Stimulated activated CD8-positive, alpha-beta memory T cell treated with anti-CD3 and anti-CD28 coated beads, Interleukin-2, amount 100 ng/mL, for 48 hours (primary cell): ENCODE data around the gene JCAD.
"Not testable (repeated sequence)": the region's sequence is repeated elsewhere in the genome, so short reads cannot be mapped to it uniquely, and the experiment has no call there.

Experiments
- DNase-seq, 2 donors: peaks; one replicate each; pipeline ENCODE4 v3.0.0-alpha.2; 2020; ENCODE audit warnings: low read depth in 2 of 2

Gene JCAD

GRCh38 chr10:29992914-29993313 is 66.5 kb downstream of the JCAD start:
- DNase-seq, result no peak

GRCh38 chr10:29991382-29991781 is 68.0 kb downstream of the JCAD start:
- DNase-seq, result no peak

- DNase-seq, result no peak
These were observed 71.9 kb downstream of the JCAD start for GRCh38 chr10:29987471-29987870.

- no peak for DNase-seq
These were observed 76.3 kb downstream of the JCAD start for GRCh38 chr10:29982997-29983648.

- no peak for DNase-seq
These were observed 77.9 kb downstream of the JCAD start for GRCh38 chr10:29981510-29981909.

GRCh38 chr10:29980084-29980483 is 79.3 kb downstream of the JCAD start:
- no peak for DNase-seq

GRCh38 chr10:29979421-29979779 is 80.0 kb downstream of the JCAD start:
- DNase-seq, result not testable (repeated sequence)

- DNase-seq, result no peak
These were observed 82.2 kb downstream of the JCAD start for GRCh38 chr10:29977171-29977570.

GRCh38 chr10:29976134-29976533 is 83.3 kb downstream of the JCAD start:
- DNase-seq, result no peak

GRCh38 chr10:29974773-29975172 is 84.6 kb downstream of the JCAD start:
- no peak for DNase-seq

- DNase-seq, result no peak
These were observed 85.5 kb downstream of the JCAD start for GRCh38 chr10:29973921-29974320.

- no peak for DNase-seq
These were observed 88.8 kb downstream of the JCAD start for GRCh38 chr10:29970576-29970975.

- no peak for DNase-seq
These were observed 89.4 kb downstream of the JCAD start for GRCh38 chr10:29970012-29970396.

- DNase-seq, result no peak
These were observed 90.0 kb downstream of the JCAD start for GRCh38 chr10:29969255-29970011.

GRCh38 chr10:29968585-29968984 is 90.8 kb downstream of the JCAD start:
- DNase-seq, result no peak

- no peak for DNase-seq
These were observed 93.1 kb downstream of the JCAD start for GRCh38 chr10:29966269-29966668.
